NCI-H774 (cell line): ENCODE measurements around the gene SAMD13.

Source experiments
- DNase-seq: peaks from one replicate; lab custom pipeline; 2025; lab: John Stamatoyannopoulos, UW

The SAMD13 gene

GRCh38 chr1:84345220-84345619, 43.7 kb downstream of the SAMD13 start:
- no peak for DNase-seq

DNA sequence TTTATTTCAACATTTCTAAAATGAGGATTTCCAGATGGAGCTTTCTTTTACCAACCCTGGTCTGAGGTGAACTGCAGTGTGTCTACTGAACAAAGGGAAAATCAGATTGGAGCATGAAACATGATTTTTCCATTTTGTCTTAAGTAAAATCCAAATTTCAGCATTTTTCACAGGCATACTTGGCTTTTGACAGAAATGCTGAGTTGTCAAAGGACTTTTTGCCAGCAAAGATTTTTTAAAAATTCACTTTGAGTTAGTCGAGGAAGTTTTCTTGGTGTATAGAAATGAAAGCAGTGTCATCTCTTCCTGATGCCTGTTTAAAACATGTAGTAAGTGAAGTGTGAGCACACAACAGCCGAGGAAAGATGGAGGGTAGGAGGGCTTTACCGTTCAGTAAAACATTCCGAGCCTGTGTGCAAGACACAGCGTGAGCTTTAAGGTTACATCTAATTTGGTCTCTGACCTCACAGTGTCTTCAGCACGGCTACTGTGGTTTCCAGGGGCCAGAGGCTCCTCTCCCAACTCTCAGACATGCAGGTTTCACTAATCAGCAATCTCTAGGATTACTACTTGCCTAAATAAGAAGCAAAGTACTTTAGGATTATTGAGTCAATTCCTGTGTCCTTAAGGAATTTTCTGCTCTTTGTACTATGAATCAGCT, 45.9 kb downstream of the SAMD13 start:
- DNase-seq, result no peak

GRCh38 chr1:84347932-84348555, 46.5 kb downstream of the SAMD13 start:
- no peak for DNase-seq

DNA sequence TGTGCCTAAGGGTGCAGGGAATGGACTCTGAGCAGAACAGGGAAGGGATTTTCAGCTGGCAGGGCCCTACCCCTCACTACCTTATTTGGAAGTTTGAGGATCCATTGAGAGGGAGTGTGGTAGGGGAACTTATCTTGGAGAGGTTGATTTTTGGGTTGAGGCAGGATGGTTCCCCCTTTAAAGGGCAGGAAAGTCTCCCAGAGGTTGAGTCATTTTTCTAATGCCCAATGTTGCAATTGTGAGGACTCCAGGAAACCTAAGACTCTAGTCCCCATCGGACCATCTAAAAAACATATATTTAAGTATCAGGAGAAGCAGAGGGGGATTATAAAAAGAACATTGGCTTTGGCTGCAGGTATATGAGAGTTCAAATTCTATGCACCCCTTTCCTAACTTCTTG, 47.3 kb downstream of the SAMD13 start:
- DNase-seq, result no peak

- no peak for DNase-seq
Observed at GRCh38 chr1:84350104-84350503, 48.6 kb downstream of the SAMD13 start.

GRCh38 chr1:84350550-84350949, 49.0 kb downstream of the SAMD13 start:
- DNase-seq, result no peak

DNA sequence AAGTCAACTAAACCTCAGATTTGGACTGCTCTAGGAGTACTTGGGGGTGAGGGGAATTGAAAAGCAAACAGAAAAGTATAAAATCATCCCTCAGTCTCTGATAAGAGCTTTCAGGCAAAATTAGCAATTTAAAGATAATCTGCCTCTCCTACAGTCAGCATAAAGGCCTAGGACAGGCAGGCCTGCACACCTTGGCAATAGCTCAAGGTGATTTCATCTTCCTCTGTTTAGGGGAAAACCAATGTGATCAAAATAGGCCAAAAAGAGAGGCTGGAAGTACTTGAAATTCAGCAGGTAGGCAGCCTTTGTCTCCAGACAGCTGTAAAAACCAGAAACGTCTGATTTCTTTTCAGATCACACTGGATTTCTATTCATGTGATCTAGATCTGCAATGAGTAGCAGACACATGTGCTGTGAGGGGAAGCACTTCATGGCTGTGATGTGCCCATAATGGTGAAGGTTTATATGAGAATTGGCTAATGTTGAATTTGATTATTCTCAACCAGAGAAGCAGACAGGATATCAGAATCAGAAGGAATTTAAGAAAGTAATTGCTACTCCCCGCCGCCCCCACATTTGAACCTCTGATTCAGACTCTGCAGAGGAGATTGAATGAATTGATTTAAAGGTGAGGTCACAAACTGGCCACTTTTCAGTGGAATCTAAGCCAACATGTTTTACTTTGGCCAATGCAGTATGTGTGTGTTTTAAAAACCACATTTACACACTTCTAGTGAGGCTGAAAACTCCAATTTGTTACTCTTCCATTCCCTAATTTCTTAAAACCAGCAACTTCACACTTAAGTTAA, 51.0 kb downstream of the SAMD13 start:
- DNase-seq, result no peak

DNA sequence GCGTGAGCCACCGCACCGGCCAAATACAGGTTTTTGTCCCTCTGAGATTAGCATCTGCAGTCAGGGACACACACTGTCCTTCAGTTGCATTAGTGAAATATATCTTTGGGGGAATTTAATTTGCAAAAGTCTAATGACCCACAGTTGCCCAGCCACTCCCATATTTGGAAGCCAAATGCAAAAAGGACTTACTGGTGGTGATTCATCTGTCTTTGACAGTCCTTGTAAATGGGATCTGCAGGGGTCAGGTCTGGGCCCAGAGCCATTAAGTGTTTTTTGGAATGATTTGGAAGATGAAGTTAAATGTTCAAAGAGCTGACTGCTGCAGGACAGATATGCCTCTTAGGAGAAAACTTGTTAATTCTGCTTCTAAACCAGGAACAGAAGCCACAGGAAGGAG, 52.2 kb downstream of the SAMD13 start:
- no peak for DNase-seq

GRCh38 chr1:84355556-84355955, 54.0 kb downstream of the SAMD13 start:
- no peak for DNase-seq

DNA sequence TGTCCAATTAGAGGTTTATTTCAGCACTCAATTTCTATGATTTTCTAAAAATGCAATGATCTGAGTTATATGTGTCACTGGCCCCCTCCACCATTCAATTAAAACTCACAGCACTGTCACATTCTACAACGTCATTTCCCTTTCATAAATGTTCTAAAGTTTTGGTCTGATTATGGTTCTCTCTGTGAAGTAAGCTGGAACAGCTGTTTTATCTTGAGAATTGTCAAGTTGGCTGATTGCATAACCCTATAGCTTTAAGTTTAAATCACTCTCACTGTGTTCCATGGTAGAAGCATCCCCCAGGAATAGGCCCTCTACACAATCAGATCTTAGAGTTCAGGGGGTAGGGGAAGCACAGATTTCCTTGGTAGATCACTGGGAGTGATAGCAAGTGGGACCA, 55.4 kb downstream of the SAMD13 start:
- DNase-seq, result no peak

GRCh38 chr1:84358695-84359094, 57.2 kb downstream of the SAMD13 start:
- DNase-seq, result no peak

GRCh38 chr1:84360316-84360715, 58.8 kb downstream of the SAMD13 start:
- no peak for DNase-seq

- no peak for DNase-seq
Observed at GRCh38 chr1:84361796-84362195, 60.3 kb downstream of the SAMD13 start.

DNA sequence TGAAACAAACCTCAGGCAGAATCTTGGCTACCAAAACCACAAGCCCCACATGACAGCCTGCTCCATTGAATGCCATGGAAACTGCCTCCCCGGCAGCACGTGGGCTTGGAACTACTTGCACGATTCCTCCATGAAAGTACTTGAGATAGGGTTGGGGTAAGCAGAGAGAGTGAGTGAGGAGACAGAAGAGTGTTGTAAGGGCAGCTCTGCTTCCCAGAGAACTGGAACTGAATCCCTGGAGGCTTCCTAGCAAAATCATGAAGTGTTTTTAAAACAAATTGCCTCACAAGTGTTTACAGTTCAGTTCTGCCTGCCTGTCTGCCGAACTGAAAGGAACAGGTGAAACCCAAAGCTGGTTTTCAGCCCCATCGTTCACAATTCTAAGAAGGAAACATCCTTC, 61.5 kb downstream of the SAMD13 start:
- peak; percentile 17 for DNase-seq

GRCh38 chr1:84363622-84364021, 62.1 kb downstream of the SAMD13 start:
- no peak for DNase-seq

GRCh38 chr1:84365225-84366221, 64.0 kb downstream of the SAMD13 start:
- no peak for DNase-seq

GRCh38 chr1:84366786-84367185, 65.3 kb downstream of the SAMD13 start:
- no peak for DNase-seq

DNA sequence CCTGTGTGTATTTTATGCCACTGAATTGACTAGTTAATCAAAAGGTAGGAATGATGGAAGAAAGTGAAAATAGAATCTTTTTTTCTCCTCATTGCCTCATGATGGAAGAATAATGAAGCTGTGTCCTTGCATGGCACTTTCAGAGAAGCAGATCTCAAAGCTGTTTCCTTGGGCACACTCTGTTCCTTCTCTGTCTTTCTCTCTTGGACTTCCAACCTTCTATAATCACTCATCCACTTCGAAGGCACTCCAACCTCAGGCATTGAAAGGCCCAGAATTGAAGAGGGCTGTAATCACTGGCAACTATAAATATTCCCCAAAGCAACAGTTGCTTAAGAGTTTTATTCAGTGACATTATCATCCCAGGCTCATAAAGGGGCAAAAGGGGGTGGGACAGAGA, 65.7 kb downstream of the SAMD13 start:
- DNase-seq, result no peak

DNA sequence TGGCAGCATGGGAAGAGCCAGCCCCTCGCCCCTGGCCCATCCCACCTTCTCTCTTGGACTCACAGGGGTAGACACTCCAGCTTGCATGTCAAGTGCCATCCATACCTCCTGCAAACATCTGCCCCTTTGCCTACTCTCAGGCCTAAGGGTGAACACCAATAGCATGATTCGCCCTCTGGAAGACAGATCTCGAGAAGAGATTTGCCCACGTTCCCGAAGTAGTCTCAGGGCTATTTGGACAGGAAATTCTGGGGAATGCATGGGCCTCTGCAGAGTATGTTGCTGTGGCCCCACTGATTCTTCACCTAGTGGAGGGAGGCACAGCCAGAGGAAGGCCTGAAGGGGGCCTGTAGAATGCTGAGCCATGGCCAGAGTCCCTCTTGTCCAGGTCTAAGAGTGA, 66.9 kb downstream of the SAMD13 start:
- DNase-seq, result no peak

DNA sequence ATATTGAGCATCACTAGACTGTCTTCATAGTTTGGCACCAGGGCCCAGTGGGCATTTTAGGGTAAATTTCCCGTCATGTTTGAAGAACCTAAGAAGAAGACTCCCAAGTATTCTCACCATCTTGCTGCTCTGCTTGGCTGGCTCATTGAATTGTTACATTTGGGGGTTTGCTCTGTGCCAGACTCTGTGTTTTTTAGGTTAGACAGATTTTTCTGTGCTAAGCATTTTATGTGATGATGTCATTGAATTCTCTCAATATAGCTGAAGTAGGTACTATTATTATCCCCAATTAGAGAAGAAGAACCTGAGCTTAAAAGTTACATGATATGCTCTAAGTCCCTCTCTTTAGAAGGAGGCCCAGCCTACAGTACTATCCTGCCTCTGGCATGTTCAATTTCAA, 68.8 kb downstream of the SAMD13 start:
- DNase-seq, result no peak

- peak; percentile 31 for DNase-seq
Observed at GRCh38 chr1:84370831-84371394, 69.4 kb downstream of the SAMD13 start.
